ENCODE results near the gene VAV3.

The VAV3 gene

DNA sequence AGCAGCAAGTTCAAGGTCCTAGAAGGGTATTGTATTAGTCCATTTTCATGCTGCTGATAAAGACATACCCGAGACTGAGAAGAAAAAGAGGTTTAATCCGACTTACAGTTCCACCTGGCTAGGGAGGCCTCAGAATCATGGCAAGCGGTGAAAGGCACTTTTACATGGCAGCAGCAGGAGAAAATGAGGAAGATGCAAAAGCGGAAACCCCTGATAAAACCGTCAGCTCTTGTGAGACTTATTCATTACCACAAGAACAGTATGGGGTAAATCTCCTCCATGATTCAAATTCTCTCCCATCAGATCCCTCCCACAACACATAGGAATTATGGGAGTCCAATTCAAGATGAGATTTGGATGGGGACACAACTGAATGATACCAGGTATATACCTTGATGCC lies 414.6 kb downstream of the VAV3 start:
- FAIRE-seq (no peak), DNase-seq (ENCODE audit: insufficient read length, low spot score) (no peak)

DNA sequence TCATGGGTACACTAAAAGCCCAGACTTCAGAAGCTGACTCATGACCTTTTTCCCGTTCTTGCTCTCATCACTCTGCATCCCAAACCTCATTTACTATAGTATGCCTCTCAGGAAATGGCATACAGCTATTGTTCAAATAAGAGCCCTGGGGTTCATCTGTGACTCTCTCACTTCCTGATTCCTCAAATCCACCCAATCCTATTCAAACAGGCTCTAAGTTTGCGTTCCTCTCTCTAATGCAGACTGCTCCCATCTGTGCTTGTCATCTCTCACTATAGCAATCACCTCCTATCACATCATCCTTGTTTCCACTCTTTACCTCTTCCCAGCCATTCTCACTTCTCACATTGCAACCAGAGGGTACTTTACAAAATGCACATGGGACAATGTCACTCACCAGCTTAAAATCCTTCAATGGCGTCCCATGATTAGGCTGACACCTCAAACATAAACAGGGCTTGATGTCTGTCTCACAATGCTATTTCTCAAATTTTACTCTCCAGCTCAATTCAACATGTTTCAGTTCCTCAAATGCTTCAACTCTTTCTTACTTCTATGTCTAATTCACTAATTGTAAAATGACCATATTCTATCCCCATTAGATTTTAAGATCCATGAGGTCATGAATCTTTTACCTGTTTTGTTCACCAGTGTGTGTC lies 415.7 kb downstream of the VAV3 start:
- no peak for DNase-seq (ENCODE audit: insufficient read length, low spot score)

GRCh38 chr1:107548276-107548675 lies 416.7 kb downstream of the VAV3 start:
- FAIRE-seq = no peak
- DNase-seq (ENCODE audit: insufficient read length, low spot score) = no peak

More for the DNA sequence above, 415.7 kb downstream of the VAV3 start:
- FAIRE-seq = no peak

- FAIRE-seq (no peak), DNase-seq (ENCODE audit: insufficient read length, low spot score) (no peak)
Measured at GRCh38 chr1:107547363-107548155, 417.4 kb downstream of the VAV3 start.

DNA sequence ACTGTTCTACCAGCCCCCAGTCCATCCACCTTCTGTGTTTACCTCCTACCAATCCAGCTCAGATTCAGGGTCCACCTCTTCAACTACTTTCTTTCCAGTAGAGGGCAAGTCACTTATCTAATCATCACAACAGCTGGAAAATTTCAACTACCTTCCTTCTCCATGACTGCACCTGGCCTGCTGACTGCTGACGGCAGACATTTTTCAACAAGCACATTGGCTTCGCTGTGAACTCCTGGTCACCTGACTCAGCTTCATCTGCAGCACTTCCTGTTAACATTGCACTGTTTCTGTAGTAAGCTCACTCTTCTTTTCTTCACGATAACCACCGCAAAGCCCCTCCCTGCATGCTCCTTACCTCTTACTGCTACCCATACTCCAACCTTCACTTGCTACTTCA lies 418.4 kb downstream of the VAV3 start:
- no peak for FAIRE-seq
- DNase-seq (ENCODE audit: insufficient read length, low spot score) = no peak

- DNase-seq (ENCODE audit: insufficient read length, low spot score) = no peak
- FAIRE-seq = no peak
Measured at GRCh38 chr1:107545879-107546278, 419.1 kb downstream of the VAV3 start.

DNA sequence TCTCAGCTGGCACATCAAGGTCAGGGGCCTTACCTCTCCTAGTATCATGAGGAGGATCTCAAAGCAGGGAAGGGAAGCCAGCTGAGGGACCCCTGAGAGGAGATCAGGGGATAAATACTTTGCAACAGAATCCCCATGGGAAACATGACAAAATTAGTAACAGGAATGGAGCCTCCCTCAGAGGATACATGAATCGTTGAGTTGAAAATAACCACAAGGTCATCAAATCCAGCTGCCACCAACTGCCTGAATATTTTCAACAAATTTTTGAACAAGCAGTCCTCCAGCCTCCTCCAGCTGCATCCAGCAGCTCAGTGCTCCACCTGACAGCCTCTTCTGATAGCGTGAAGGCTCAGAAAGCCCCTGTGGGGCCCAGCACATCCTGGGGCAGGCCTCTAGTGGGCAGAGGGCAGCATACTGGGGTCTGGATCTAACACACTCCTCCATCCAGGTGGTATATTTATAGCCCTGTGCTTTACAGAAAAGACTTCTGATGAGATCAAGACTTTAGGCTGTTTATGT lies 419.9 kb downstream of the VAV3 start:
- FAIRE-seq (no peak), DNase-seq (ENCODE audit: insufficient read length, low spot score) (no peak)

GRCh38 chr1:107544285-107544684 lies 420.7 kb downstream of the VAV3 start:
- FAIRE-seq (no peak), DNase-seq (ENCODE audit: insufficient read length, low spot score) (no peak)

- DNase-seq (ENCODE audit: insufficient read length, low spot score) (no peak), FAIRE-seq (no peak)
Measured at GRCh38 chr1:107541412-107541811, 423.6 kb downstream of the VAV3 start.

- no peak for FAIRE-seq
- DNase-seq (ENCODE audit: insufficient read length, low spot score) = no peak
Measured at GRCh38 chr1:107538502-107538901, 426.5 kb downstream of the VAV3 start.

- DNase-seq (ENCODE audit: insufficient read length, low spot score) (no peak), FAIRE-seq (peak; percentile 18)
Measured at GRCh38 chr1:107536266-107536665, 428.7 kb downstream of the VAV3 start.

GRCh38 chr1:107535091-107535490 lies 429.9 kb downstream of the VAV3 start:
- FAIRE-seq (peak; percentile 58), DNase-seq (ENCODE audit: insufficient read length, low spot score) (no peak)

- FAIRE-seq (no peak), DNase-seq (ENCODE audit: insufficient read length, low spot score) (no peak)
Measured at GRCh38 chr1:107534632-107535031, 430.3 kb downstream of the VAV3 start.

- no peak for DNase-seq (ENCODE audit: insufficient read length, low spot score)
- no peak for FAIRE-seq
Measured at GRCh38 chr1:107533436-107533835, 431.5 kb downstream of the VAV3 start.

- DNase-seq (ENCODE audit: insufficient read length, low spot score) = no peak
- no peak for FAIRE-seq
Measured at GRCh38 chr1:107532318-107532717, 432.7 kb downstream of the VAV3 start.

DNA sequence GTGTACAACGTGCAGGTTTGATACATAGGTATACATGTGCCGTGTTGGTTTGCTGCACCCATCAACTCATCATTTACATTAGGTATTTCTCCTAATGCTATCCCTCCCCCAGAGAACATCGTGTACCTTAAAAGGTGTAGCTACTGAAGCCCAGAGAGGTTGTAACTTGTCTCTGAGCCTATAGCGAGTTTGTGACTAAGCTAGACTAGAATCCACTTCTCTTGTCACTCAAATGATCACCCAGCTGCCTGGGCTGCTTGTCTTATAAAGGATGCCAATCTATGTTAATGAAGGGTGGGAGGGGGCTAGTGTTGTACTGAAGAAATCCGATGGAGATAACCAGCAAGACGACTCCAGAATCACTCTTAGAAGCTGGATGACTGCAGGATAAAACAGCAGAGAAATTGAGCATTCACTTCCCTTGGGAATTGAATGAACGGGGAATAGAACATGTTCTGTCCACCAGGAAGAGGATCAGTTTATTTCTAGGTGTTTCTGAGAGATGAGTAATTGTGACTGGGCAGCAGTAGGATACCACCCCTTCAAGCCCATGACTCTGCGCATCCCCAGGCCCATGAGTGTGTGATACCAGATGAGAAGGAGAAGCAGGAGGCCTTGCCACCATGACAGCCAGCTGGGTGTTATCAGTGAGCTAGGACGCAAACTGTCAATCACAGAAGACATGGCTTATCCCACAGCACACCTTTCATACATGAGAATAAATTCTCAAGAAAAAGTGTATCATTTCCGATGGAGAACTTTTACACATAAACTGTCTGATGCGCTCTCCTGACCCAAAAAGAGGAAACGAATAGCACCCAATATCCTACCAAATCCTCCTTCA lies 433.7 kb downstream of the VAV3 start:
- no peak for FAIRE-seq
- DNase-seq (ENCODE audit: insufficient read length, low spot score) = no peak

DNA sequence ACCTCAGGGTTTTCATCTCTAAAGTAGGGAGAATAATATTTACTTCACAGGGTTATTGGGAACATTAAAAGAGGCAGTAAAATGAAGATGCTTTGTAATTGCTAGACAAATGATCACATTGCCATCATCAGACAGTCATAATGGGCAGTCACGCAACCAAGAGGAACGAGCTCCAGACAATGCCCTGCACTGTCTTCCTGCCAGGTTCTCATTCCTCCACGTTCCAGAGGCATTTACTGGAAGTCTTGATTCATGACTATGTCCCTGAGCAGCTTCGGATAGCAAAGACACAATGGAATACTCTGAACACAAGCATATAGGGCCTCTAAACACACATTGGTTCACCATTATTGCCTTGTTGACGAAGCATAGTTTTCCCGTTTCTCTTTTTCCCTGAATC lies 434.4 kb downstream of the VAV3 start:
- DNase-seq (ENCODE audit: insufficient read length, low spot score) (no peak), FAIRE-seq (no peak)

GRCh38 chr1:107529511-107530149 lies 435.4 kb downstream of the VAV3 start:
- peak; percentile 30 for DNase-seq (ENCODE audit: insufficient read length, low spot score)
- FAIRE-seq = peak; percentile 80

DNA sequence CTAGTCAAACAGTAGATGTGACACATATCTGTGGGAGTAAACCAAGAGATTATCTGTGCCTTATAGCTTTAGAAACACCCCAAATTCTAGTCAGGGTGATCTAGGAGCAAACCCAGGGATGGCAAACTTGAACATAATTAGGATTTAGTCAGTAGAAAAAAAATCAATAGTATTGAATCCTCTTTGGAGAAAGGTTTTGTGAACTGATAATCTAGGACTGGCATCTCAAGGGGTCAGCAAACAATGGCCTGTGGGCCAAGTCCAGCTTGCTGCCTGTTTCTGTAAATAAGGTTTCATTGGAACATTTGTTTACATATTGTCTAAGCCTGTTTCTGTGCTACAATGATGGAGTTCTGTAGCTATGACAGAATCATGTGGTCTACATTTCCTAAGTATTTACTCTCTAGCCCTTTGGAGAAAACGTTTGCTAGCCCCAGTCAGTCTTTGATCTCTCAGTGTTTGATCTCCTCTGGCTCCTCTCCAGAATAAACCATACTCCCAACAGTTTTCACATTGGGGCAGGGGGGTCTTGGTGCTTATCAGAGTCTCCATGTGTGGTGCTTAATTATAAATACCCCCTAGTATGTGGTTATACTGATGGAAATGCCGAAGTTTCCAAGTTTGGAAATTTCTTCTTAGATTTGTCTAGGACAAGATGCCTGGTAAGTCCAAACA lies 438.3 kb downstream of the VAV3 start:
- FAIRE-seq (no peak), DNase-seq (ENCODE audit: insufficient read length, low spot score) (no peak)

DNA sequence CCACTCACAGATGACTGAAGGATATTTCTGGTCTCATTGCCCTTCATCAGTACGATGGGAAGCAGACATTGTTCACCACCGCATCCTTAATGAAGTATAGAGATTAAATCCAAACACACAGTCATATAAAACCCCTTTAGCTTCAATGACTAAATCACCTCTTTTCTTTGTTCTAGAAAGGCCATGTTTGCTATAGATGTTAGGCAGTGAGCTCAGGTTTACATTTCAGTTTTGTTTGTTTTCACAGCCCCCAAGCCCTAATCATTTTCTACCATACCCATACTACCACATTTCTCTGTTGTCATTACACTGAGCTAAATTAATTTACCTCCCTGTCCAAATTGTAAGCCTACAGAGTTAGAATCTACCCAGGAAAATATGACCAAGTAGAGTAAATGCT lies 439.0 kb downstream of the VAV3 start:
- DNase-seq (ENCODE audit: insufficient read length, low spot score) (no peak), FAIRE-seq (no peak)
